ENCODE measurements around the gene ARHGEF19. TPM values are rescaled to one million over a fixed set of nuclear protein-coding genes. Genes with fewer than 3 reads are reported as not detected.

ARHGEF19 gene
- total RNA-seq, 1 donor from 2014 or later: 19.4 TPM

- intact Hi-C loops (cut with DNase I): loop anchor here (5.0 kb wide), 2 partner anchors 36 to 64 kb away; no protein-coding TSS in a partner anchor
- Histone ChIP-seq H3K9me3 (no peaks in the 10 kb centered on the region), H3K4me1 (peaks cover 57% of the 10 kb centered on the region), H3K4me3 (no peak overlapping the region), H3K27me3 (no peaks in the 10 kb centered on the region), H3K36me3 (no peaks in the 10 kb centered on the region), H3K27ac (peak overlapping the region; percentile 93)
- no peak for DNase-seq (ENCODE audit: extremely low spot score in 2 of 2)
- TF ChIP-seq CTCF (IDR thresholded peaks at IDR 0.05) (no peak), POLR2AphosphoS5 (IDR thresholded peaks at IDR 0.05; ENCODE audit: insufficient read depth in 1 of 2, low read depth in 1 of 2) (peak in 1 of 2 donors; percentile 57), POLR2A (IDR thresholded peaks at IDR 0.05) (no peak)
These were observed 29.3 kb downstream of the ARHGEF19 start for GRCh38 chr1:16183179-16183578.

GRCh38 chr1:16181887-16182719, 30.3 kb downstream of the ARHGEF19 start:
- H3K4me1 ChIP-seq: peaks cover 50% of the 10 kb centered on the region
- intact Hi-C loops (cut with DNase I): loop anchor here (5.0 kb wide), 2 partner anchors 35 to 65 kb away; no protein-coding TSS in a partner anchor
- H3K27ac ChIP-seq: peak overlapping the region; percentile 93
- no peaks in the 10 kb centered on the region for H3K27me3 ChIP-seq
- H3K9me3 ChIP-seq: no peaks in the 10 kb centered on the region
- peak in 1 of 2 donors; percentile 97 for DNase-seq (ENCODE audit: extremely low spot score in 2 of 2)
- no peak for TF ChIP-seq CTCF (IDR thresholded peaks at IDR 0.05)
- peak; percentile 87 to 96 for TF ChIP-seq POLR2AphosphoS5 (IDR thresholded peaks at IDR 0.05; ENCODE audit: insufficient read depth in 1 of 2, low read depth in 1 of 2)
- H3K36me3 ChIP-seq: no peaks in the 10 kb centered on the region
- H3K4me3 ChIP-seq: peak overlapping the region in 1 of 2 donors; percentile 16

GRCh38 chr1:16180291-16180824, 32.1 kb downstream of the ARHGEF19 start:
- intact Hi-C loops (cut with DNase I): loop anchor here (5.0 kb wide), 2 partner anchors 33 to 67 kb away; no protein-coding TSS in a partner anchor
- Histone ChIP-seq H3K27me3 (no peaks in the 10 kb centered on the region), H3K9me3 (no peaks in the 10 kb centered on the region), H3K27ac (peak overlapping the region; percentile 93), H3K36me3 (no peaks in the 10 kb centered on the region), H3K4me1 (peaks cover 67% of the 10 kb centered on the region), H3K4me3 (no peak overlapping the region)
- TF ChIP-seq CTCF (IDR thresholded peaks at IDR 0.05): no peak
- no peak for TF ChIP-seq POLR2A (IDR thresholded peaks at IDR 0.05)
- TF ChIP-seq POLR2AphosphoS5 (IDR thresholded peaks at IDR 0.05; ENCODE audit: insufficient read depth in 1 of 2, low read depth in 1 of 2): no peak
- no peak for DNase-seq (ENCODE audit: extremely low spot score in 2 of 2)

- Histone ChIP-seq H3K27me3 (no peaks in the 10 kb centered on the region), H3K27ac (peak overlapping the region; percentile 93), H3K4me3 (no peak overlapping the region), H3K36me3 (no peaks in the 10 kb centered on the region), H3K4me1 (peaks cover 77% of the 10 kb centered on the region), H3K9me3 (no peaks in the 10 kb centered on the region)
- intact Hi-C loops (cut with DNase I): no loop called here
- no peak for DNase-seq (ENCODE audit: extremely low spot score in 2 of 2)
- no peak for TF ChIP-seq POLR2A (IDR thresholded peaks at IDR 0.05)
- peak in 1 of 2 donors; percentile 69 for TF ChIP-seq POLR2AphosphoS5 (IDR thresholded peaks at IDR 0.05; ENCODE audit: insufficient read depth in 1 of 2, low read depth in 1 of 2)
- TF ChIP-seq CTCF (IDR thresholded peaks at IDR 0.05): no peak
These were observed 33.6 kb downstream of the ARHGEF19 start for GRCh38 chr1:16178596-16179497.

Data from vagina (tissue), 2 donors.